ENCODE data around the gene MRPS22. TPM values are rescaled to one million over a fixed set of nuclear protein-coding genes. Genes with fewer than 3 reads are reported as not detected.
"Not testable (repeated sequence)": the region's sequence is repeated elsewhere in the genome, so short reads cannot be mapped to it uniquely, and the experiment has no call there.

The MRPS22 gene
- total and polyA plus RNA-seq, 8 donors, result 9.6 to 75.8 (median 43.7) TPM

- H3K27me3 ChIP-seq, result no peaks in the 10 kb centered on the region
- no peak for TF ChIP-seq CTCF (IDR thresholded peaks at IDR 0.05)
- TF ChIP-seq EP300 (IDR thresholded peaks at IDR 0.05), result no peak
- TF ChIP-seq POLR2A (IDR thresholded peaks at IDR 0.05), result no peak
- TF ChIP-seq POLR2AphosphoS5 (IDR thresholded peaks at IDR 0.05), result no peak
- peaks cover 0 to 7% (median 3%) of the 10 kb centered on the region in 4 donors for H3K36me3 ChIP-seq
- peak overlapping the region; percentile 74 to 97 (median 86) for H3K4me3 ChIP-seq
- H3K4me1 ChIP-seq, result peaks cover 12 to 62% (median 45%) of the 10 kb centered on the region in 4 donors
- peak; percentile 26 to 47 for DNase-seq
- H3K27ac ChIP-seq, result peak overlapping the region; percentile 90 to 99 (median 96)
- H3K9me3 ChIP-seq, result no peaks in the 10 kb centered on the region
- WGBS, 5 donors, result 1 to 3% (median 2%) methylated on average over 25 of the region's 25 CpGs
- intact Hi-C loops (cut with DNase I; ENCODE audit: low total_unique reads), result no loop called here
Observed at GRCh38 chr3:139388821-139389551, 45.2 kb downstream of the MRPS22 start.

- peak; percentile 100 for DNase-seq
- H3K4me3 ChIP-seq, result peak within 1 kb of the TSS; percentile 74 to 97 (median 86)
- no peak for TF ChIP-seq CTCF (IDR thresholded peaks at IDR 0.05)
- peak in 1 of 4 donors; percentile 22 for TF ChIP-seq POLR2A (IDR thresholded peaks at IDR 0.05)
- peak; percentile 75 to 97 (median 95) for TF ChIP-seq POLR2AphosphoS5 (IDR thresholded peaks at IDR 0.05)
- peaks cover 0 to 3% (median under 1%) of the 10 kb centered on the region in 4 donors for H3K36me3 ChIP-seq
- intact Hi-C loops (cut with DNase I; ENCODE audit: low total_unique reads), result no loop called here
- no peaks in the 10 kb centered on the region for H3K27me3 ChIP-seq
- 0 to 1% (median 1%) methylated on average over 35 to 52 of the region's 52 CpGs for WGBS, 5 donors
- H3K4me1 ChIP-seq, result peaks cover 12 to 54% (median 41%) of the 10 kb centered on the region in 4 donors
- peak within 1 kb of the TSS; percentile 90 to 99 (median 96) for H3K27ac ChIP-seq
- H3K9me3 ChIP-seq, result no peaks in the 10 kb centered on the region
Observed at GRCh38 chr3:139389552-139390368, 45.9 kb downstream of the MRPS22 start, which contains the start of gene COPB2. TSS of gene COPB2 (minus strand) at chr3:139389647. CDS start at chr3:139389550, 97 bp downstream.

GRCh38 chr3:139394116-139394515 lies 50.3 kb downstream of the MRPS22 start:
- no peaks in the 10 kb centered on the region for H3K27me3 ChIP-seq
- H3K27ac ChIP-seq, result no peak overlapping the region
- H3K9me3 ChIP-seq, result no peaks in the 10 kb centered on the region
- DNase-seq, result no peak
- peaks cover 0 to 14% (median 8%) of the 10 kb centered on the region in 4 donors for H3K4me1 ChIP-seq
- no peak overlapping the region for H3K4me3 ChIP-seq
- TF ChIP-seq EP300 (IDR thresholded peaks at IDR 0.05) (no peak), POLR2AphosphoS5 (IDR thresholded peaks at IDR 0.05) (no peak), POLR2A (IDR thresholded peaks at IDR 0.05) (no peak), CTCF (IDR thresholded peaks at IDR 0.05) (no peak)
- H3K36me3 ChIP-seq, result no peaks in the 10 kb centered on the region
- intact Hi-C loops (cut with DNase I; ENCODE audit: low total_unique reads), result no loop called here

GRCh38 chr3:139396707-139397106 lies 52.9 kb downstream of the MRPS22 start:
- intact Hi-C loops (cut with DNase I; ENCODE audit: low total_unique reads), result no loop called here
- no peak overlapping the region for H3K4me3 ChIP-seq
- no peaks in the 10 kb centered on the region for H3K4me1 ChIP-seq
- no peaks in the 10 kb centered on the region for H3K27me3 ChIP-seq
- peaks cover 0 to 13% (median 7%) of the 10 kb centered on the region in 4 donors for H3K9me3 ChIP-seq
- TF ChIP-seq POLR2A (IDR thresholded peaks at IDR 0.05) (no peak), EP300 (IDR thresholded peaks at IDR 0.05) (no peak), POLR2AphosphoS5 (IDR thresholded peaks at IDR 0.05) (no peak), CTCF (IDR thresholded peaks at IDR 0.05) (no peak)
- whole genome bisulfite sequencing, 5 donors, result 79 to 95% (median 91%) methylated on average over 3 of the region's 3 CpGs
- no peak for DNase-seq
- no peak overlapping the region for H3K27ac ChIP-seq
- no peaks in the 10 kb centered on the region for H3K36me3 ChIP-seq

- WGBS, 5 donors, result 71 to 85% (median 80%) methylated on average over 2 of the region's 2 CpGs
- intact Hi-C loops (cut with DNase I; ENCODE audit: low total_unique reads); H3K27ac ChIP-seq; H3K36me3 ChIP-seq; H3K4me1 ChIP-seq; DNase-seq; H3K27me3 ChIP-seq; H3K4me3 ChIP-seq: not testable (repeated sequence)
- peaks cover 0 to 52% (median 35%) of the 10 kb centered on the region in 4 donors for H3K9me3 ChIP-seq
Observed at GRCh38 chr3:139401155-139401554, 57.3 kb downstream of the MRPS22 start.

Data from stomach (tissue), 9 donors.